ENCODE data around the gene OR6N1.

The OR6N1 gene

GRCh38 chr1:158735848-158736247 lies 36.1 kb downstream of the OR6N1 start:
- no peak for DNase-seq

GRCh38 chr1:158732524-158732923 lies 39.5 kb downstream of the OR6N1 start:
- no peak for DNase-seq

GRCh38 chr1:158731707-158732106 lies 40.3 kb downstream of the OR6N1 start:
- no peak for DNase-seq

DNA sequence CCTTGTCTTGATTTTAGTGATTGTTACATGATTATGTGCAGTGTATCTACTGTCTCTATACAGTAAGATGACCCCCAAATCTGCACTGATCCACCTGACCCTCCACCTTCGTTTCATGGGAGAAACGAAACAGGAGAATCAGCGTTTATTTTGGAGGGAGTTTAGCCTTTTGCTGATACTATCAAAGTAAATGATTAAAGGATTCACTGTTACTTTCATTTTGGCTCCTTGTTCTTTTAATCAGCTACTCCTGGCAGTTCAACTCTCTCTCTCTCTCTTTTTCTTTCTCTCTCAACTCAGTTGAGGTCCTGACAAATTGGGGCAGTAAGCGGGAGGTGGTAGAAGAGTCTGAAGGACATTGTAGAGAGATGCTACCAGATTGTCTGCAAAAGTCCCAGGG lies 41.5 kb downstream of the OR6N1 start:
- no peak for DNase-seq

DNA sequence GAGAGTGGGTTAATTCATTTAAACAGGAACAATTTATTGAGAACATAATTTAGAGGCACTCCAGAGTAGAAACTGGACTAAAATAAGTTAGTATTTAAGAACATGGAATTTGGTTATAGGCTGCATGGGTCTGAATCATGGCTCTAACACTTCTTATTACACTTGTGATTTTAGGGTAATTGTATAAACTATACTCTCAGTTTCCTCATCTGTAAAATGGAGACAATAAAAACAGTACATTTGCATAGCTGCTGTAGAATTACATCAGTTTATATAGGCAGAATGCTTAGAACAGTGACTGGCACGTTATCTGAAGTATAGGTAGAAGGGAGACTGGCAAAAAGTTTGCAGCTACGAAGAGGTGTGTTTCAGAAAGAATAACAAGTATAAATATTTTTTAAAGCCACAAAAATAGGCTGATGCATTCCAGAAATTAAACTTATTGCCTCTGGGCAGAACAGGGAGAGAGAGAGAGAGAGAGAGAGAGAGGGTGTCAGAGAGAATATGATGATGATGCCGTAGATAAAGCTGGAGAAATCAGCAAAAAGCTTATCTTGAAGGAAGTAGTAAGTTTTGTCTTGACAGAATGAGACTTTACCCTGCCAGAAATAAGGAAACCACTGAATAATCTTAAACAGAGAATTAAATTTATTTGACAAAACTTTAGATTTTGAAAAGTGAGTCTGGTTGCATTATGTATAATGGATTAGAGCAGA lies 43.3 kb downstream of the OR6N1 start:
- DNase-seq: no peak

- DNase-seq: no peak
Measured at GRCh38 chr1:158724442-158724841, 47.6 kb downstream of the OR6N1 start.

GRCh38 chr1:158720620-158721019 lies 51.4 kb downstream of the OR6N1 start, which contains the start of gene OR6K3:
Gene OR6K3 (minus strand): TSS chr1:158720720. CDS start chr1:158718115, 2,605 bp downstream.
- no peak for DNase-seq

DNA sequence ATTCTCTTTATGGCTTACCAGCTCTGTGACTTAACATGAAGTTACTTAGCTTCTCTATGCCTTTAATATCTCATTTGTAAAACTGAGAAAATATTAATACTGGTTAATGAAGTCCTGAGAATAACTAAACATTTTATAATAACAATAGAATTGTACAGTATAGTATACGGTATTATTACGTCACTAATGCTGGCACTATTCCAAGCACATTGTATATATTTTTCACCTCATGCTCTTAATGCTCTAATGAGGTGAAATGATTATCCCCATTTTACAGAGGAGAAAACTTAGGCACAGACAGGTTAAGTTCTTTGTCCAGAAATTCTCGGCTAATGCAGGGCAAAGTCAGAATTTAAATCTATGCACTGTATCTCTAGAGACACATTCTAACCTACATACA lies 52.3 kb downstream of the OR6N1 start:
- no peak for DNase-seq

DNA sequence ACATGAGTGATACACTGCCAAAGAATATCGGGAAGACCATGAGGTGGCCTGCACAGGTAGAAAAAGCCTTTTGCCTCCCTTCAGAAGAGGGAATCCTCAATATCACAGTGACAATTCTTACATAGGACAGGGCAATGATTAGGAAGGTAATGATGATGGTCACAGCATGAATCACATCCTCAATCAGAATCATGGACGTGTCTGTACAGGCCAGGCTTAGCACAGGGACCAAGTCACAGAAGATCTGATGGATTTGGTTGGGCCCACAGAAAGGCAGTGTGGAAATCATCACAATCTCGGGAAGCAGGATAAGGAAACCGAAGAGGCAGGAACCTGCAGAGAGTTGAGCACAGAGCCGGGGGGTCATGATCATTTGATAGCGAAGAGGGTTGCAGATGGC lies 54.7 kb downstream of the OR6N1 start:
- no peak for DNase-seq

DNA sequence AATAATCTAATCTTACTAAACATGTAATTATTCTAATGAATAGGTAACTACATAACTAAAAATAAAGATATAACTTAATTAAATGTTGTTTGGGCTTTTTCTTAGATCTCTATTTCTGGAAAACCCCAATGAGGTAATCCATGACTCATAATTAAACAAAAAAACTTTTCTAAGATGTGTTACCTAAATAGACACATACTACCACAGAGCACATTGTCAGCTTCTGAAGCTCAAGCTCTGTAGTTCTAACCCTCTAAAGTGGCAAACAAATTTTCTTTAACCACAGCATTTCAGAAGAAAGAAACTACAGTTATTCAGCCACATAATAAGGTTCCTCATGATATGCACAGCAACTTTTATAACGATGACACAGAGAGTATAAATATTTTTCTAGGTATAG lies 55.7 kb downstream of the OR6N1 start:
- DNase-seq: no peak

GRCh38 chr1:158714754-158715153 lies 57.2 kb downstream of the OR6N1 start:
- no peak for DNase-seq

All from femur (tissue), 1 donor.